ENCODE measurements around the gene BYSL.

The BYSL gene

DNA sequence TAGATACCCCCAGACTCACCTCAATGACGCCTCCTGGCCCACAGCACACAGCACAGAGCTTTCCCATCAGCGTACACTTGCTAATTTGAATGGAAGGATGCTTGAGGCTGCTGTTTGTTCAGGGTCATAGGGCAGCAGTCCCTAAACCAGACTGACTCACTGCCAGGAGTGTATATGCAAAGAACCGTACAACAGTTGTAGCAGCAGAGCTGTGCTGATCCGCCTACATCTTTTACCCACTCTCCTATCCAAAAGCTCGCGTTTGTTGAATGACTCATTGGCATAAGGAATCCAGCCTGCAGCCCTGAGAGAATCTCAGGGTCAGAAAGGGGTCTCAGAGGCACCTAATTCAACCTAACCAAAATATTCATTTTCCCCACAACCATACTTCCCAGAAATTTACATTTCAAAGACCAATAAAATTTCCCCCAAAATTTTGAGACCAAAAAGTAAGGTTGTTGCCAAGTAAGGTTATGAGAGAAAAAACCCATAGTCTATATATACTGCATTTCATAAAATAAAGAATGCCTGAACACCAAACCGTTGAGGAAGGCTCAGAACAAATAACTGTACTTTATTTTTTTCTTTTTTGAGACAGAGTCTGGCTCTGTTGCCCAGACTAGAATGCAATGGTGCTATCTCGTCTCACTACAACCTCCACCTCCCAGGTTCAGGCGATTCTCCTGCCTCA, 55.6 kb downstream of the BYSL start:
- DNase-seq (ENCODE audit: low read depth) = peak; percentile 11

Measured in stromal cell of bone marrow (primary cell).